GM23338 (cell line): ENCODE results near the gene PDXK. TPM values are rescaled to one million over a fixed set of nuclear protein-coding genes. Genes with fewer than 3 reads are reported as not detected.

Experiments used
- ATAC-seq: fragments of 200-7000 bp; cut with Tn5 transposase; 3 replicates; pipeline ENCODE4 v1.9.1; 2020
- DNase-seq: peaks from one replicate; pipeline ENCODE4 v3.0.0-alpha.2; 2015; ENCODE audit warnings: low spot score
- H2AFZ ChIP-seq: fragments of 200-600 bp; sonication (generic); 2 replicates; pipeline ENCODE4 v1.8.0; 2016; ENCODE audit warnings: antibody characterized with exemption, mild to moderate bottlenecking, moderate library complexity
- H3F3A ChIP-seq: fragments of 200-600 bp; sonication (generic); replicated peaks from 2 replicates; pipeline ENCODE4 v1.8.0; 2017; ENCODE audit warnings: antibody characterized with exemption, mixed run types, low read depth
- H3K27ac ChIP-seq: fragments of 200-600 bp; sonication (generic); 2 replicates; pipeline ENCODE4 v1.6.1; 2016; ENCODE audit warnings: low read depth
- H3K27me3 ChIP-seq: fragments of 200-600 bp; sonication (generic); 2 replicates; pipeline ENCODE4 v1.8.0; 2016; ENCODE audit warnings: mild to moderate bottlenecking, mixed run types, moderate library complexity; ENCODE audit not compliant: insufficient read depth
- H3K36me3 ChIP-seq: fragments of 200-600 bp; sonication (generic); 2 replicates; pipeline ENCODE4 v1.8.0; 2016; ENCODE audit warnings: mild to moderate bottlenecking; ENCODE audit not compliant: insufficient read depth
- H3K4me1 ChIP-seq: fragments of 200-600 bp; sonication (generic); 2 replicates; pipeline ENCODE4 v1.8.0; 2016; ENCODE audit warnings: mild to moderate bottlenecking, moderate library complexity; ENCODE audit not compliant: insufficient read depth
- H3K4me2 ChIP-seq: fragments of 200-600 bp; sonication (generic); 2 replicates; pipeline ENCODE4 v1.7.1; 2017; ENCODE audit warnings: mixed run types
- H3K4me3 ChIP-seq: fragments of 200-600 bp; sonication (generic); 2 replicates; pipeline ENCODE4 v1.6.1; 2016; ENCODE audit warnings: mixed run types
- H3K79me2 ChIP-seq: fragments of 200-600 bp; sonication (generic); replicated peaks from 2 replicates; pipeline ENCODE4 v1.8.0; 2017; ENCODE audit warnings: mild to moderate bottlenecking; ENCODE audit not compliant: insufficient read depth
- H3K9me2 ChIP-seq: fragments of 200-600 bp; sonication (generic); 2 replicates; pipeline ENCODE4 v1.8.0; 2017; ENCODE audit not compliant: insufficient read depth
- H4K20me1 ChIP-seq: fragments of 200-600 bp; sonication (generic); replicated peaks from 2 replicates; pipeline ENCODE4 v1.8.0; 2017; ENCODE audit warnings: mild to moderate bottlenecking; ENCODE audit not compliant: insufficient read depth
- H3K27ac Mint-ChIP-seq: 2 replicates; pipeline ENCODE4 v1.8.0; 2020; ENCODE audit warnings: inconsistent platforms, mild to moderate bottlenecking, moderate library complexity, mixed read lengths
- H3K27me3 Mint-ChIP-seq: 3 replicates; pipeline ENCODE4 v1.8.0; 2022; ENCODE audit warnings: low read depth, mild to moderate bottlenecking, moderate library complexity, mixed read lengths, inconsistent platforms; ENCODE audit not compliant: insufficient read depth, poor library complexity
- H3K36me3 Mint-ChIP-seq: 3 replicates; pipeline ENCODE4 v1.8.0; 2021; ENCODE audit warnings: low read depth, mild to moderate bottlenecking, inconsistent platforms, moderate library complexity, mixed read lengths
- H3K4me1 Mint-ChIP-seq: 3 replicates; pipeline ENCODE4 v1.8.0; 2020; ENCODE audit warnings: mild to moderate bottlenecking, inconsistent platforms, mixed read lengths
- H3K4me3 Mint-ChIP-seq: 3 replicates; pipeline ENCODE4 v1.8.0; 2021; ENCODE audit warnings: moderate library complexity, mild to moderate bottlenecking, inconsistent platforms, mixed read lengths
- H3K9me3 Mint-ChIP-seq: 3 replicates; pipeline ENCODE4 v1.8.0; 2020; ENCODE audit warnings: moderate library complexity, mild to moderate bottlenecking, inconsistent platforms, mixed read lengths
- CREB1 ChIP-seq: fragments of 250-450 bp; sonication (Bioruptor Pico); IDR thresholded peaks from 2 replicates; pipeline ENCODE4 v1.5.0; 2020; ENCODE audit warnings: low read depth, mild to moderate bottlenecking, moderate library complexity
- EZH2 ChIP-seq: fragments of 200-600 bp; sonication (generic); IDR thresholded peaks from one replicate; pipeline ENCODE4 v1.8.0; 2017; ENCODE audit warnings: antibody characterized with exemption, mild to moderate bottlenecking, low read depth; ENCODE audit not compliant: unreplicated experiment
- EZH2phosphoT487 ChIP-seq: fragments of 200-600 bp; sonication (generic); IDR thresholded peaks from one replicate; pipeline ENCODE4 v1.8.1; 2018; ENCODE audit warnings: antibody characterized with exemption; ENCODE audit not compliant: unreplicated experiment
- JUNB ChIP-seq: IDR thresholded peaks from one replicate; pipeline ENCODE4 v1.6.1; 2016; ENCODE audit warnings: antibody characterized with exemption; ENCODE audit not compliant: unreplicated experiment
- POLR2AphosphoS5 ChIP-seq: IDR thresholded peaks from 2 replicates; pipeline ENCODE4 v1.6.1; 2016; ENCODE audit warnings: antibody characterized with exemption, low read depth
- ZNF114 ChIP-seq: fragments of 250-450 bp; sonication (Bioruptor Pico); IDR thresholded peaks from 2 replicates; pipeline ENCODE4 v1.5.0; 2020; ENCODE audit warnings: mild to moderate bottlenecking, moderate library complexity
- ZNF331 ChIP-seq: fragments of 250-450 bp; sonication (Bioruptor Pico); IDR thresholded peaks from 2 replicates; pipeline ENCODE4 v1.5.0; 2020; ENCODE audit warnings: low read depth, mild to moderate bottlenecking, moderate library complexity
- polyA plus RNA-seq: library from polyadenylated mRNA; unstranded; fragments of >200 nt; fragmentation: Nextera tagmentation; extraction: Ambion mirVana; gene quantifications from 2 replicates; pipeline ENCODE4 v1.2.1, GENCODE V29; 2016
- total RNA-seq: library from RNA; depleted of rRNA; stranded (reverse); fragments of >200 nt; shearing (Covaris generic); gene quantifications from 2 replicates; pipeline ENCODE4 v1.2.3, GENCODE V29; 2014
- TF ChIP-seq, protein P1 (sequence below): fragments of 250-450 bp; sonication (Bioruptor Pico); IDR thresholded peaks from 2 replicates; pipeline ENCODE4 v1.5.0; 2020; ENCODE audit warnings: mild to moderate bottlenecking, moderate library complexity
- TF ChIP-seq, protein P2 (sequence below): IDR thresholded peaks from 2 replicates; pipeline ENCODE4 v1.6.1; 2016; ENCODE audit warnings: antibody characterized with exemption

PDXK gene
- total and polyA plus RNA-seq, 2 experiments from 2014 or later: 53.2 to 66.3 TPM

DNA sequence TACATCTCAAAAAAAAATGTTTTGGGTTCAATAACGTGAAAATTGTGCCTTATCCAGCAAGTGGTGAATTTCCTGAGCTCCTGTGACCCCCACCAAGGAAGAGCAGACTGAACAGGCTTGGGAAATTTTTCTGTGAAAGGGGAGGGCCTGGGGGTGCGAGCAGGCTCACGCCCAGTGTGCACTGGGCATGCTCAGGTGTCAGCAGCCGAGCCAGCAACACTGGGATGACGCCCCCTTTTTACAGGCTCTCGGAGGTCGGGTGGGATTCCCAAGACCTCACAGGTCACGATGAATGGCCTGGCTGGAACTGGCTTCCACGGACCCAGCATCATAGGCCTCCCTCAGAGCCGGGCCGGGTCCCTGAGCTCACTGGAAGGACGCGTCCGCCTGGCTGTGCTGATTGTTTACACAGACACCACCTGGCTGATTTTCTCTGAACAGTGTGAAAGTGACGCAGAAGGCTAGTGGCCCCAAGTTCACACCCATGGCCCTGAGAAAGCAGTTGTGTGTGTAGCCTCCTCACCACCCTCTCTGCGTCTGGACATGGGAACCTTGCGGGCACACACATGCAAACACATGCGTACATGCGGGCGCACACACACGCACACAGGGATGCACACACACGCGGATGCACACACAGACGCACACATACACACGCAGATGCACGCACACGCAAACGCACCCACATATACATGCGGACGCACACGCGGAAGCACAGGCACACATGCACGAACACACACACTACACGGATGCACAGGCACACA, 48.0 kb downstream of the PDXK start (continued):
- TF ChIP-seq, protein P1, sequence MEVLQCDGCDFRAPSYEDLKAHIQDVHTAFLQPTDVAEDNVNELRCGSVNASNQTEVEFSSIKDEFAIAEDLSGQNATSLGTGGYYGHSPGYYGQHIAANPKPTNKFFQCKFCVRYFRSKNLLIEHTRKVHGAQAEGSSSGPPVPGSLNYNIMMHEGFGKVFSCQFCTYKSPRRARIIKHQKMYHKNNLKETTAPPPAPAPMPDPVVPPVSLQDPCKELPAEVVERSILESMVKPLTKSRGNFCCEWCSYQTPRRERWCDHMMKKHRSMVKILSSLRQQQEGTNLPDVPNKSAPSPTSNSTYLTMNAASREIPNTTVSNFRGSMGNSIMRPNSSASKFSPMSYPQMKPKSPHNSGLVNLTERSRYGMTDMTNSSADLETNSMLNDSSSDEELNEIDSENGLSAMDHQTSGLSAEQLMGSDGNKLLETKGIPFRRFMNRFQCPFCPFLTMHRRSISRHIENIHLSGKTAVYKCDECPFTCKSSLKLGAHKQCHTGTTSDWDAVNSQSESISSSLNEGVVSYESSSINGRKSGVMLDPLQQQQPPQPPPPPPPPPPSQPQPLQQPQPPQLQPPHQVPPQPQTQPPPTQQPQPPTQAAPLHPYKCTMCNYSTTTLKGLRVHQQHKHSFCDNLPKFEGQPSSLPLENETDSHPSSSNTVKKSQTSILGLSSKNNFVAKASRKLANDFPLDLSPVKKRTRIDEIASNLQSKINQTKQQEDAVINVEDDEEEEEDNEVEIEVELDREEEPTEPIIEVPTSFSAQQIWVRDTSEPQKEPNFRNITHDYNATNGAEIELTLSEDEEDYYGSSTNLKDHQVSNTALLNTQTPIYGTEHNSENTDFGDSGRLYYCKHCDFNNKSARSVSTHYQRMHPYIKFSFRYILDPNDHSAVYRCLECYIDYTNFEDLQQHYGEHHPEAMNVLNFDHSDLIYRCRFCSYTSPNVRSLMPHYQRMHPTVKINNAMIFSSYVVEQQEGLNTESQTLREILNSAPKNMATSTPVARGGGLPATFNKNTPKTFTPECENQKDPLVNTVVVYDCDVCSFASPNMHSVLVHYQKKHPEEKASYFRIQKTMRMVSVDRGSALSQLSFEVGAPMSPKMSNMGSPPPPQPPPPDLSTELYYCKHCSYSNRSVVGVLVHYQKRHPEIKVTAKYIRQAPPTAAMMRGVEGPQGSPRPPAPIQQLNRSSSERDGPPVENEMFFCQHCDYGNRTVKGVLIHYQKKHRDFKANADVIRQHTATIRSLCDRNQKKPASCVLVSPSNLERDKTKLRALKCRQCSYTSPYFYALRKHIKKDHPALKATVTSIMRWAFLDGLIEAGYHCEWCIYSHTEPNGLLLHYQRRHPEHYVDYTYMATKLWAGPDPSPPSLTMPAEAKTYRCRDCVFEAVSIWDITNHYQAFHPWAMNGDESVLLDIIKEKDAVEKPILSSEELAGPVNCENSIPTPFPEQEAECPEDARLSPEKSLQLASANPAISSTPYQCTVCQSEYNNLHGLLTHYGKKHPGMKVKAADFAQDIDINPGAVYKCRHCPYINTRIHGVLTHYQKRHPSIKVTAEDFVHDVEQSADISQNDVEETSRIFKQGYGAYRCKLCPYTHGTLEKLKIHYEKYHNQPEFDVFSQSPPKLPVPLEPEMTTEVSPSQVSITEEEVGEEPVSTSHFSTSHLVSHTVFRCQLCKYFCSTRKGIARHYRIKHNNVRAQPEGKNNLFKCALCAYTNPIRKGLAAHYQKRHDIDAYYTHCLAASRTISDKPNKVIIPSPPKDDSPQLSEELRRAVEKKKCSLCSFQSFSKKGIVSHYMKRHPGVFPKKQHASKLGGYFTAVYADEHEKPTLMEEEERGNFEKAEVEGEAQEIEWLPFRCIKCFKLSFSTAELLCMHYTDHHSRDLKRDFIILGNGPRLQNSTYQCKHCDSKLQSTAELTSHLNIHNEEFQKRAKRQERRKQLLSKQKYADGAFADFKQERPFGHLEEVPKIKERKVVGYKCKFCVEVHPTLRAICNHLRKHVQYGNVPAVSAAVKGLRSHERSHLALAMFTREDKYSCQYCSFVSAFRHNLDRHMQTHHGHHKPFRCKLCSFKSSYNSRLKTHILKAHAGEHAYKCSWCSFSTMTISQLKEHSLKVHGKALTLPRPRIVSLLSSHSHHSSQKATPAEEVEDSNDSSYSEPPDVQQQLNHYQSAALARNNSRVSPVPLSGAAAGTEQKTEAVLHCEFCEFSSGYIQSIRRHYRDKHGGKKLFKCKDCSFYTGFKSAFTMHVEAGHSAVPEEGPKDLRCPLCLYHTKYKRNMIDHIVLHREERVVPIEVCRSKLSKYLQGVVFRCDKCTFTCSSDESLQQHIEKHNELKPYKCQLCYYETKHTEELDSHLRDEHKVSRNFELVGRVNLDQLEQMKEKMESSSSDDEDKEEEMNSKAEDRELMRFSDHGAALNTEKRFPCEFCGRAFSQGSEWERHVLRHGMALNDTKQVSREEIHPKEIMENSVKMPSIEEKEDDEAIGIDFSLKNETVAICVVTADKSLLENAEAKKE (CRISPR knock-in tag): no peak
- TF ChIP-seq ZNF331 (no peak), EZH2 (no peak), ZNF114 (CRISPR knock-in tag) (no peak), JUNB (no peak), CREB1 (no peak), EZH2phosphoT487 (no peak)
- TF ChIP-seq, protein P2, sequence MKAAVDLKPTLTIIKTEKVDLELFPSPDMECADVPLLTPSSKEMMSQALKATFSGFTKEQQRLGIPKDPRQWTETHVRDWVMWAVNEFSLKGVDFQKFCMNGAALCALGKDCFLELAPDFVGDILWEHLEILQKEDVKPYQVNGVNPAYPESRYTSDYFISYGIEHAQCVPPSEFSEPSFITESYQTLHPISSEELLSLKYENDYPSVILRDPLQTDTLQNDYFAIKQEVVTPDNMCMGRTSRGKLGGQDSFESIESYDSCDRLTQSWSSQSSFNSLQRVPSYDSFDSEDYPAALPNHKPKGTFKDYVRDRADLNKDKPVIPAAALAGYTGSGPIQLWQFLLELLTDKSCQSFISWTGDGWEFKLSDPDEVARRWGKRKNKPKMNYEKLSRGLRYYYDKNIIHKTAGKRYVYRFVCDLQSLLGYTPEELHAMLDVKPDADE: no peak

DNA sequence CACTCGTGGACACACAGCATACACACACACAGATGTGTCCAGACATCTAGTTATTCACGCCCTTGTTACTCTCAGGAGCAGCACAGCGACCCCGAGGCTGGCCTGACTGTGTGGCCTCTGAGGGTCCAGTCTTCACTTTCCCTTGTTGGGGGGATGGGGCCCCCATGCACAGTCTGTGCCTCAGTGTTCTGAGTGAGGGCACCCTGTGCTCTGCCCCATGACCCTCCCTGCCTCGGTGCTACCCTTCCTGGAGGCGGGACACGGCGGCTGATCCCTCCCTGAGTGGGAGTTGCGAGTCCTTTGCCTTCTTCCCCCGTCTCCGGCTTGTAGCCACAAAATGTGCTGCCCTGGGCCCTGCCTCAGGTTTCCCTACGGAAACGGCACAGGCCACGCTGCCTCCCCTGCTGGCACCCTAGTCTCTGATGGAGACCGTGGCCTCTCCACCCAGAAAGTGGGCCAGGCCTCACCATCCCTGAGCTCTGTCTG, 48.6 kb downstream of the PDXK start:
- Mint-ChIP-seq H3K27ac (peak overlapping the region; percentile 95), H3K4me1 (peaks cover 40% of the 10 kb centered on the region), H3K4me3 (no peak overlapping the region), H3K9me3 (no peaks in the 10 kb centered on the region), H3K27me3 (peaks cover 13% of the 10 kb centered on the region), H3K36me3 (peaks cover 12% of the 10 kb centered on the region)
- no peak overlapping the region for H3K4me2 ChIP-seq
- no peak for ATAC-seq
- TF ChIP-seq POLR2AphosphoS5: no peak
- no peak overlapping the region for H2AFZ ChIP-seq
- no peak overlapping the region for H3K27ac ChIP-seq
- no peaks in the 10 kb centered on the region for H3F3A ChIP-seq
- H3K9me2 ChIP-seq: no peaks in the 10 kb centered on the region
- H4K20me1 ChIP-seq: no peaks in the 10 kb centered on the region
- H3K27me3 ChIP-seq: no peaks in the 10 kb centered on the region
- no peak for DNase-seq
- H3K4me3 ChIP-seq: no peak overlapping the region
- no peaks in the 10 kb centered on the region for H3K79me2 ChIP-seq
- H3K4me1 ChIP-seq: peaks cover 20% of the 10 kb centered on the region
- H3K36me3 ChIP-seq: no peaks in the 10 kb centered on the region
